HG03139 (cell line): ENCODE measurements around the gene ERC1.

Experiments
- ATAC-seq: cut with Tn5 transposase; IDR thresholded peaks from one replicate; pipeline ENCODE4 v1.9.1; 2021; ENCODE audit not compliant: unreplicated experiment

Gene ERC1

GRCh38 chr12:1425396-1425729 is 434.3 kb downstream of the ERC1 start:
- no peak for ATAC-seq

DNA sequence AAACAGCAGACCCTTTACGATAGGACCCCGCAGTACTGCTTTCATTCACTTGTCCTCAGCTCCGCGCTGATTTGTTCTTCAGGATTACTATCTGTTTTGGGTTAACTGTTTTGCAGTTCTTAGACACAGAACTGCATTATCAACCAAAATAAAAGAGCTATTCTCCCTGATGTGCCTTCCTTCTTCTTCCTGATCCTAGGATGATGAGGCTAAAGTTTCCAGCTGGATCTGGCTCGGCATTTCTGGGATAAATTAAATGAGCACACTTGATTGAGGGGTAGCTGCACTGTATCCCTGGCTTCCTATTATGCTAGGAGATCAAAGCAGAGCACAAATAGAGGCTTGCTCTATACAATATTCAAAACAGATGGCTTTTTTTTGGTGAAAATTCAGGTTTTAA is 437.6 kb downstream of the ERC1 start:
- no peak for ATAC-seq

- no peak for ATAC-seq
Measured at GRCh38 chr12:1429980-1430379, 439.0 kb downstream of the ERC1 start.

DNA sequence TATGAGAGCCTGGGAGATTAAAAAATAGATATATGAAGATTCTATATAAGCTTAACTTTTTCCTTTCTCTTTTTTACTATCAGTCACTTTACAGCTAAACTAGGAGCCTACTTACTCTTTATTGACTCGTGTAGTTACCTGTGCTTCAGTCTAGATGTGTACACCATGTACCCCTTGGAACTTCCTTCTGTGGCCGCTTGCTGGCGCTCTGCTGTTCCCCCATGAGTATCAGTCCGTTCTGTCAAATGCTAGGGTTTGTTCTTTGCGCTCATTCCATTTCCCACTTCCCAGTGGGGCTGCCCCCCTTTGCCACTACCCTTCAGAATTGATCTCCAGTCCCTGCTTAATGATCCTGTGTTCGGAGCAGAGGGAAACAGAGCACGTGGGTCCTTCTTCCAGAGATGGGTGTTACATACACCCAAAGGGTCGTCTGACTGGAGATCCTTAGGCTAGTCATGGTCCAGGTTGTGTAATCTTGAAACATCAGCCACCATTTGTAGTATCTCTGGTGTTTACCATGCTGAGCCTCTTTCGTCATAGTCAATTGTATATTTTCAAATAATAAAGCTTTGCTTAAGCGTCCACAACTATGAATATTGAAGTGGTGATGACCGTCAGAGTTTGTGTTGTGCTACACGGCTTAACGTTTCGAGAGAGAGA is 443.4 kb downstream of the ERC1 start:
- ATAC-seq = no peak

DNA sequence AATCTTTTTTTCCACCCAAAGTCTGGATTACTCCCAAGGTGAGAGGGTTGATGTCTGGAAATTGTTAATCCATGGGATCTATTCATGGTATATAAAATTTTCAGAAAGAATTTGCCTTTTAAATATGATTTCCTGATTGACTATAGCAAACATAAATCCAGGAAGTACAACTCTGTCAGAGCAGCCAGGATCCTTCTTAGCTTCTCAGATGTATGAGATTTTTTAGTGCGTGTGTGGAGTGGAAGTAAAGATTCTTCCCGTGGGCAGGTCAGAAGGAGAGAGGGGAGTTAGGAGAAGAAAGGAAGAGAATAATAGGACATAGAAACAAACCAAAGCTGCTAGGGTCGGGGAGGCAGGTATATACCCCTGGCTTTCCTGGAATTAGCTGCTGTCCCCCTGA is 444.0 kb downstream of the ERC1 start:
- ATAC-seq = no peak

GRCh38 chr12:1435456-1435855 is 444.4 kb downstream of the ERC1 start:
- ATAC-seq = no peak

- no peak for ATAC-seq
Measured at GRCh38 chr12:1436015-1436414, 445.0 kb downstream of the ERC1 start.

DNA sequence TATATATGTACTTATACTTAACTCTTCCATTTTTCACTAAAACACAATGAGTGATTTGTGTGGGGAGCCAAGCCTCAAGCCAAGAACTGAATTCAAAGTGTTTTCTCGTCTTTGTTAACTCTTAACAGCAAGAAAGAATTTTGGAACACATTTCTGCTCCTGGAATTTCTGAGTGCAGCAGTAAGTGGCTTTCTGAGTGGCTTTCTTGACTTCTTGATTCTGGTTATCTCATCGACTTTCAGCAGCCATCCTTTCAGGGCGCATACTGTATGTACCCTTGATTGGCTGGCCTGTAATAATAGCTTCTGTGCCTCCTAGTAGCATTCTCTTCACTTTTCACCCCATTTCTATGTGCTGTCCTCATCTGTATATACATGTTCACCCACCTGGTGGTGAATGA is 446.0 kb downstream of the ERC1 start:
- no peak for ATAC-seq

DNA sequence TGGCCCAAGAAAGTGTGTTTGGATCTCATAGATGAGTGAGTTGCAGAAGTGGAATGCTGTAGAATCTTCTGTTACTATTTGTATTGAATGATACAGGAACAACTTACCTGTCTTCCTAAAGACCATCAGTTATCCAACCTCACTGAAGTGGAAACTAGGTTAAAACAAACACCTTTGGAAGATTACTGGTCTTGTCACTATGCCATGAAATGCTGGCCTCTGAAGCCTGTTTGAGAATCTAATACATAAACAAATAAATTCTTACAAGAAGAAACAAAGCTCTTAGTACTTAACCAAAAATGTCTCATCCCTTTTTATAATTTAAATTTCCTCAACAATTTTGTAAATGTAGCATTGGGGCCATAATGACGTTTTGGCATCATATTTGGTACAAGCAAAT is 448.2 kb downstream of the ERC1 start:
- no peak for ATAC-seq

DNA sequence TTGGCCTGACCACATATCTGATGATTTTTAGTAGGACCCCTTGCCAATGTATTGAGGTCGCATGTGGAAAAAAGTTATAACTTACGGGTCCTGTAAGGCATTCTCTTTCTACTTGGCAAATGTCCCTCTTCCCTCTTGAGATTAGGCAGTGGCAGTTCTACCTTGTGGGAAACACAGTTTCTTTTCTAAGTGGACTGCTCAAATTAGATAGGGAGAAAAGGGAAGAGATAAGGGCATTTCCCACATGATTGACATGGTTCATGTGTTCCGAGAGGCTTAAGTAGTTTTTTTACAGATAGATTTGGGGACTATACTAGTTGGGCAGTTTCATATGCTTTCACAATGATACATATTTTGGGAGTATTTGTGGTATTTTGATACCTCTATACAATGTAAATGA is 448.7 kb downstream of the ERC1 start:
- ATAC-seq = no peak

GRCh38 chr12:1443421-1444141 is 452.6 kb downstream of the ERC1 start:
- no peak for ATAC-seq

- no peak for ATAC-seq
Measured at GRCh38 chr12:1444142-1444516, 453.1 kb downstream of the ERC1 start.

GRCh38 chr12:1445807-1446206 is 454.8 kb downstream of the ERC1 start:
- no peak for ATAC-seq

DNA sequence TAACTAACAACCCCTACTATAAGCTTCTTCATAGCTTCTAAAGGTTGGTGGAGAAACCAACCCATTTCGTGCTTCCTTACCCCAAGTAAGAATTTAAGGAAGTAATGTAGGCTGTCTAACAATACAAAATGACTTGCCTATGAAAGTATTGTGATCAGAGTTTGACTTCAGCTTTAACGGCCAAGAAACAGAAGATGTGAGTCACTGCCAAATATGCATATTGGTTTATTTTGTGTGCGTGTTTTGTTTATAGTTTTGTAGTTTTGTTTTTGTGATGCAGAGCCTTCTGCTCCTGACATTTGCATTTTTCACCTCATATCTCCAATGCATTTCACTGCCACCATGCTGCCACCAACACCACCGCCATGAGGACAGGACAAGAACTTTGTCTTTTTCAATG is 457.3 kb downstream of the ERC1 start:
- ATAC-seq = no peak

DNA sequence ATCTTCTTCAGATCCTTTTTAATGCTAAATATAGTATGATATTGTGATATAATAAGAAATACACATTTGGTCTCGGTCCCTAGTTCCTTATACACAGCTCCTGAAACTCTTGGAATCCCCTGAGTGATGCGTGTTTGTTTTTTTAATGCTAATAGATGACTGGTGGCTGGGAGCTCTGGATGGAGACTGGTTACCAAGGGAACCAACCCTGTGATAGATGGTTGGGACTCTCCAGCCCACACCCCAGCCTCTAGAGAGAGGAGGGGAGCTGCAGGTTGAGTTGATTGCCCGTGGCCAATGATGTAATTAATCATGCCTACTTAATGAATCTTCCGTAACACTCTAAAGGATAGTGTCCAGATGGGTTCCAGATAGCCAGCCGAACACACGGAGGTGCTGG is 462.8 kb downstream of the ERC1 start:
- ATAC-seq = no peak

DNA sequence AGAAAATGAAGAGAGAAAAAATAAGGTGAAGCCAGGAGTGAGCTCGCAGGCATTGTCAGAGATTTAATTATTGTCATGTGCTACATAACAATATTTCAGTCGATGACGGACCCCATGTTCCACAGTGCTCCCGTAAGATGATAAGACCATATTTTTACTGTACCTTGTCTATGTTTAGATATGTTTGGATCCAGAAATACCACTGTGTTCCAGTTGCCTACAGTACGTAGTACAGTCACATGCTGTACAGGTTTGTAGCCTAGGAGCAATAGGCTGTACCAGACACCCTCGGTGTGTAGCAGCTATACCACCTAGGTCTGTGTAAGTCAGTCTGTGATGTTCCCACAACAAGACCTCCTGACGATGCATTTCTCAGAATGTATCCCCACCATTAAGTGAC is 465.9 kb downstream of the ERC1 start:
- ATAC-seq = no peak

GRCh38 chr12:1457901-1458300 is 466.9 kb downstream of the ERC1 start:
- ATAC-seq = no peak

DNA sequence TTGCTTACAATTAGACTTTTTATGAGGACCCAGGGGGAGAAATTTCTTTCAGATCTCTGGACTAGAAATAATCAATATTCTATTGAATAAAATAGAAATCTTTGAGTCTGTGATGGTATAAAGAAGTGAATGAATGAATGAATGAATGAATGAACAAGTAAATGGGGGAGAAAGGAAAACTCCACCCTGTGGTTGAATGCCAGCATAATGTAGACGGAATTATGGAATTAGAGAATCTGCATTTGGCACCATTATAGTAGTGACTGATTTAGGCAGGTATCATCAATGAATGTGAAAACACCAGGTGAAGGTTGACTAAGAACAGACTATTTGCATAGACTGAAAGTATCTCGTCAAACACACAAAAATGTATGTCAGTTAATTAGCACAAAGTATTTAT is 468.3 kb downstream of the ERC1 start:
- no peak for ATAC-seq

GRCh38 chr12:1463073-1463905 is 472.3 kb downstream of the ERC1 start:
- no peak for ATAC-seq

DNA sequence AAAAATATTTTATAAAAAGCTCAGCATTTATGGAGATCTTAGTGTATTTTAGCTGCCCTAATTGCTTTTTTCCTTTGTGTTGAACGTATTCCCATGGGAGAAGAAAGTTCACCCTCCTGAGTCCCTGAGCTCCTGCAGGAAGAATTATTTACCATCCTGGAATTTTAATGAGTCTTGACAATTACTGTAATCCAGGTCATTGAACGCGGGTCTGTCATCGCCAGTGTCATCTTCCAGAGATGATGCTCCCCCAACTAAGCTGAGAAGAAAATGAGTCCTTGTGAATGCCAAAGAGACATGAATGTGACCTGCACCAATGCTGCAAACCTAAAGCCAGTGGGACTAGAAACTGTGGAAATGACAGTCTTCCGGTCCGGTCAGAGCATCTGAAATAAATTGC is 473.9 kb downstream of the ERC1 start:
- ATAC-seq = no peak

- ATAC-seq = no peak
Measured at GRCh38 chr12:1465990-1466389, 475.0 kb downstream of the ERC1 start.

DNA sequence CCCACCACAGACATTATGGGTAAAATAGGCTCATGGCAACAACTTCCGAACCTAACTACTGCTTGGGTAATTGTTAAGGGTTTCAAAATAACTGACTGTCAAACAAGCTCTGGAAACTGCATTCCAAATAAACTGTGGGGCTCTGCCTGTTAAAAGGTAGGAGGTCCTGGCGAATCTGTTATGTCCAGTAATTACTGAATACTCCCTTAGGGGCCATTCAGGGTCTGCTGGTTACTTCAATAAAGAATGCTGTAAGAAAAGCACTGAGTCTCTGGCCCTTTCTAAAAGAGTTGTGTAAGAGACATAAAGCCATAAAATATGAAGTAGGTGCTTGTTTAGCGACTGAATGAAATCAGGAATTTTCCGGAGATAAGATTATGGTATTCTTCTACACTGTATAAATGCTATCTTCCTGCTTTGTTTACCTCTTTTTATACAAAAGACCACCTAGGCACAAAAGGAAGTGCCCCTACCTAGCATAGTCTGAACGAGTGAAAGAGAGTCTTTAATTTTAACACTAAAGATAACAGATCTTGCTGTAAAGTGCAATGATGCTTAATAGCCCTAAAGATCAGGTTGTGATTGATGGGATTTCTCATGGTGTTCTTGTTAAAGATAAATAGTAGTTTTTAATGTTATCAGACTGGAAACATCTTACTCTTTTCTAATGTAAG is 475.6 kb downstream of the ERC1 start:
- ATAC-seq = no peak
